ENCODE data around the gene ENO1. TPM values are rescaled to one million over a fixed set of nuclear protein-coding genes. Genes with fewer than 3 reads are reported as not detected.

The ENO1 gene
- total RNA-seq, 1 experiment from 2014 or later: 2,334 TPM

GRCh38 chr1:8891401-8891800 lies 12.9 kb upstream of the ENO1 start (continued):
- TF ChIP-seq ZNF274 (IDR thresholded peaks at IDR 0.05; ENCODE audit: low read depth, low read length) (no peak), RAD21 (IDR thresholded peaks at IDR 0.05; ENCODE audit: low read depth) (no peak), POLR2AphosphoS5 (IDR thresholded peaks at IDR 0.05; ENCODE audit: low read depth, low read length) (no peak), CBX3 (IDR thresholded peaks at IDR 0.05; ENCODE audit: low read depth) (no peak)
- TF ChIP-seq, protein P1, sequence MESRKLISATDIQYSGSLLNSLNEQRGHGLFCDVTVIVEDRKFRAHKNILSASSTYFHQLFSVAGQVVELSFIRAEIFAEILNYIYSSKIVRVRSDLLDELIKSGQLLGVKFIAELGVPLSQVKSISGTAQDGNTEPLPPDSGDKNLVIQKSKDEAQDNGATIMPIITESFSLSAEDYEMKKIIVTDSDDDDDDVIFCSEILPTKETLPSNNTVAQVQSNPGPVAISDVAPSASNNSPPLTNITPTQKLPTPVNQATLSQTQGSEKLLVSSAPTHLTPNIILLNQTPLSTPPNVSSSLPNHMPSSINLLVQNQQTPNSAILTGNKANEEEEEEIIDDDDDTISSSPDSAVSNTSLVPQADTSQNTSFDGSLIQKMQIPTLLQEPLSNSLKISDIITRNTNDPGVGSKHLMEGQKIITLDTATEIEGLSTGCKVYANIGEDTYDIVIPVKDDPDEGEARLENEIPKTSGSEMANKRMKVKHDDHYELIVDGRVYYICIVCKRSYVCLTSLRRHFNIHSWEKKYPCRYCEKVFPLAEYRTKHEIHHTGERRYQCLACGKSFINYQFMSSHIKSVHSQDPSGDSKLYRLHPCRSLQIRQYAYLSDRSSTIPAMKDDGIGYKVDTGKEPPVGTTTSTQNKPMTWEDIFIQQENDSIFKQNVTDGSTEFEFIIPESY (IDR thresholded peaks at IDR 0.05; ENCODE audit: extremely low read depth, insufficient replicate concordance, low read length): no peak
- TF ChIP-seq, protein P2, sequence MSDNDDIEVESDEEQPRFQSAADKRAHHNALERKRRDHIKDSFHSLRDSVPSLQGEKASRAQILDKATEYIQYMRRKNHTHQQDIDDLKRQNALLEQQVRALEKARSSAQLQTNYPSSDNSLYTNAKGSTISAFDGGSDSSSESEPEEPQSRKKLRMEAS (IDR thresholded peaks at IDR 0.05): no peak

DNA sequence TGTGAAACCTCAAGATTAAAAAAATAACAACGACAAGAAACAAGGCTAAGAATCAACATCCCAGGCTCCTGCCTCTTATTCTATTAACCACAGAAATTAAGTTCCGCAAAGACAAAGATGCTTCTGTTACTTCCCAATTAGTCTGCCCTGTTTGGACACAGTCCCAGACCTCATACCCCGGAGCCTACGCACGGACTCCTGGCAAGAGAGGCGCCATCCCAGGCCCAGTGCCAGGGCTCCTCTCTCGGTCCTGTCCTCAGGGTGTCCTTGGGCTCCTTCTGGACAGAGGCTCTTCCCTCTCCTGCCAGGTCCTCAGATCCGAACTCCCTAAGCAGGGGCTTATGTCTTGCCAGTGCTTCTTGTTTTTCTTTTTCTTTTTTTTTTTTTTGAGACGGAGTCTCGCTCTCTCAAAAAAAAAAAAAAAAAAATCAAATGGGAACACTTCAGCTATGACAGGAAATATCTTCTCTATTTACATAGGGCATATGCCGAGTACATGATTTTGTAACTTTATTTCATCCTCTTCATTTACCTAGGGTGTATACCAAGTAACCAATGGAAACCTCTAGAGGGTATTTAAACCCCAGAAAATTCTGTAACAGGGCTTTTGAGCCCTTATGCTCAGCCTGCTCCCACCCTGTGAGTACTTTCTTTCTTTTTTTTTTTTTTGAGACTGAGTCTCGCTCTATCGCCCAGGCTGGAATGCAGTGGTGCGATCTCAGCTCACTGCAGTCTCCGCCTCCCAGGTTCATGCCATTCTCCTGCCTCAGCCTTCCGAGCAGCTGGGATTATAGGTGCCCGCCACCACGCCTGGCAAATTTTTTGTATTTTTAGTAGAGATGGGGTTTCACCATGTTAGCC lies 11.7 kb upstream of the ENO1 start:
- no peaks in the 10 kb centered on the region for H3K36me3 ChIP-seq (ENCODE audit: control insufficient read depth in 1 of 2, insufficient read depth in 2 of 2, low read length in 2 of 2)
- TF ChIP-seq EZH2 (IDR thresholded peaks at IDR 0.05): no peak
- 0 out of 2 replicates have a peak, but pooled peaks have one; percentile 5 for TF ChIP-seq JUND (IDR thresholded peaks at IDR 0.05)
- TF ChIP-seq SIN3A (IDR thresholded peaks at IDR 0.05; ENCODE audit: low read depth): no peak
- peak; percentile 60 for TF ChIP-seq POLR2AphosphoS5 (IDR thresholded peaks at IDR 0.05; ENCODE audit: low read depth, low read length)
- TF ChIP-seq CEBPB (IDR thresholded peaks at IDR 0.05; ENCODE audit: low read depth): 0 out of 2 replicates have a peak, but pooled peaks have one; percentile 6
- no peak for TF ChIP-seq POLR2A (IDR thresholded peaks at IDR 0.05; ENCODE audit: borderline replicate concordance, extremely low read depth, insufficient read depth, insufficient read length)
- TF ChIP-seq, protein P3, sequence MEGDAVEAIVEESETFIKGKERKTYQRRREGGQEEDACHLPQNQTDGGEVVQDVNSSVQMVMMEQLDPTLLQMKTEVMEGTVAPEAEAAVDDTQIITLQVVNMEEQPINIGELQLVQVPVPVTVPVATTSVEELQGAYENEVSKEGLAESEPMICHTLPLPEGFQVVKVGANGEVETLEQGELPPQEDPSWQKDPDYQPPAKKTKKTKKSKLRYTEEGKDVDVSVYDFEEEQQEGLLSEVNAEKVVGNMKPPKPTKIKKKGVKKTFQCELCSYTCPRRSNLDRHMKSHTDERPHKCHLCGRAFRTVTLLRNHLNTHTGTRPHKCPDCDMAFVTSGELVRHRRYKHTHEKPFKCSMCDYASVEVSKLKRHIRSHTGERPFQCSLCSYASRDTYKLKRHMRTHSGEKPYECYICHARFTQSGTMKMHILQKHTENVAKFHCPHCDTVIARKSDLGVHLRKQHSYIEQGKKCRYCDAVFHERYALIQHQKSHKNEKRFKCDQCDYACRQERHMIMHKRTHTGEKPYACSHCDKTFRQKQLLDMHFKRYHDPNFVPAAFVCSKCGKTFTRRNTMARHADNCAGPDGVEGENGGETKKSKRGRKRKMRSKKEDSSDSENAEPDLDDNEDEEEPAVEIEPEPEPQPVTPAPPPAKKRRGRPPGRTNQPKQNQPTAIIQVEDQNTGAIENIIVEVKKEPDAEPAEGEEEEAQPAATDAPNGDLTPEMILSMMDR (IDR thresholded peaks at IDR 0.05 in 2 of 3, conservative IDR thresholded peaks at IDR 0.05 in 1 of 3; ENCODE audit: borderline replicate concordance in 1 of 3, insufficient read depth in 1 of 3, low read depth in 2 of 3, low read length in 2 of 3): no peak
- TF ChIP-seq EZH2phosphoT487 (IDR thresholded peaks at IDR 0.05; ENCODE audit: borderline replicate concordance): no peak
- peak; percentile 24 for TF ChIP-seq YY1 (IDR thresholded peaks at IDR 0.05; ENCODE audit: extremely low read depth, insufficient replicate concordance, low read depth, low read length)
- peak; percentile 58 for TF ChIP-seq CBX3 (IDR thresholded peaks at IDR 0.05; ENCODE audit: low read depth)
- TF ChIP-seq SP1 (IDR thresholded peaks at IDR 0.05; ENCODE audit: low read depth): peak; percentile 64
- BruUV-seq (replicated peaks): no TSS peak
- CTCF ChIA-PET: interaction anchor here (0.7 to 1.9 kb wide), 3 partner anchors 28 to 115 kb away, joined by 3 to 5 read pairs (median 3); no protein-coding TSS in a partner anchor
- ATAC-seq (peak; percentile 89), DNase-seq (ENCODE audit: low read depth, low spot score) (peak; percentile 81)
- H3K27me3 ChIP-seq (ENCODE audit: insufficient read depth, low read length): no peaks in the 10 kb centered on the region
- no peaks in the 10 kb centered on the region for H3K9me2 ChIP-seq (ENCODE audit: insufficient read depth)
- H3K4me1 ChIP-seq (ENCODE audit: control insufficient read depth in 1 of 2, insufficient read depth in 2 of 2, low read length in 2 of 2): peaks cover 23 to 26% of the 10 kb centered on the region in 2 experiments
- no peaks in the 10 kb centered on the region for H3K79me2 ChIP-seq (ENCODE audit: insufficient read depth, low read length)
- peak overlapping the region; percentile 64 for H3K9ac ChIP-seq (ENCODE audit: low read length)
- peak overlapping the region; percentile 86 for H3K4me2 ChIP-seq (ENCODE audit: low read length)
- no peaks in the 10 kb centered on the region for H3K9me3 ChIP-seq (ENCODE audit: control insufficient read depth in 1 of 2, insufficient read depth in 1 of 2, low read depth in 1 of 2, low read length in 2 of 2)
- intact Hi-C loops (cut with micrococcal nuclease): no loop called here
- H3K27ac ChIP-seq (ENCODE audit: low read depth, low read length): peak overlapping the region; percentile 82
- RAD21 ChIA-PET (ENCODE audit: low non-redundant PET in 1 of 2, low total read pairs in 2 of 2, uncharacterized antibody in 2 of 2, unreplicated experiment in 2 of 2): interaction anchor here in 1 of 2 experiments (0.7 kb wide), 1 partner anchor 12 kb away, joined by 3 read pairs; the partner anchor contains the start of gene ENO1
- peak overlapping the region; percentile 11 to 50 for H3K4me3 ChIP-seq (replicated peaks in 1 of 2; ENCODE audit: low read depth in 1 of 2, low read length in 2 of 2)
- no peaks in the 10 kb centered on the region for H4K20me1 ChIP-seq (ENCODE audit: insufficient read depth)
- peak overlapping the region; percentile 65 for H2AFZ ChIP-seq (ENCODE audit: low read depth, low read length, poor library complexity, severe bottlenecking)
- POLR2A ChIA-PET: interaction anchor here (1.0 to 1.8 kb wide), 3 partner anchors 9 to 14 kb away, joined by 3 to 11 read pairs (median 7); partner anchors contain the start of gene ENO1

All from HCT116 (cell line).